Natural killer cell (primary cell): Measurements from ENCODE around the gene RBP3. TPM values are rescaled to one million over a fixed set of nuclear protein-coding genes. Genes with fewer than 3 reads are reported as not detected.

Experiments used
- ATAC-seq, 3 donors: fragments of 150-1000 bp in 2 of 3; fragments of 200-7000 bp in 1 of 3; cut with Tn5 transposase; 1 replicate in 1 of 3; 2 replicates in 2 of 3; pipeline ENCODE4 v1.10.0; 2021; ENCODE audit warnings: mild to moderate bottlenecking in 2 of 3, moderate library complexity in 2 of 3
- DNase-seq, 2 donors: peaks; one replicate each; pipeline versions ENCODE4 v3.0.0 to v3.0.0-alpha.2; 2013 to 2021; ENCODE audit warnings: mixed read lengths in 1 of 2
- H3K27ac ChIP-seq: one replicate; pipeline ENCODE4 v1.5.1; 2013; ENCODE audit warnings: mild to moderate bottlenecking, low read length
- H3K27me3 ChIP-seq: one replicate; pipeline ENCODE4 v1.6.1; 2013; ENCODE audit warnings: low read length; ENCODE audit not compliant: control insufficient read depth, insufficient read depth
- H3K36me3 ChIP-seq: one replicate; pipeline ENCODE4 v1.6.1; 2013; ENCODE audit warnings: low read length; ENCODE audit not compliant: control insufficient read depth, insufficient read depth
- H3K4me1 ChIP-seq: one replicate; pipeline ENCODE4 v1.6.1; 2013; ENCODE audit warnings: low read length; ENCODE audit not compliant: control insufficient read depth, insufficient read depth
- H3K4me3 ChIP-seq: one replicate; pipeline ENCODE4 v1.5.1; 2013; ENCODE audit warnings: low read length
- H3K9me3 ChIP-seq: one replicate; pipeline ENCODE4 v1.6.1; 2013; ENCODE audit warnings: low read length; ENCODE audit not compliant: control insufficient read depth, insufficient read depth
- H3K27ac Mint-ChIP-seq, 2 donors: one replicate each; pipeline ENCODE4 v1.8.0; 2022; ENCODE audit warnings: mild to moderate bottlenecking in 2 of 2, mixed read lengths in 2 of 2, moderate library complexity in 1 of 2
- H3K27me3 Mint-ChIP-seq, 2 donors: one replicate each; pipeline ENCODE4 v1.8.0; 2022; ENCODE audit warnings: low read depth in 2 of 2, mixed read lengths in 2 of 2
- H3K36me3 Mint-ChIP-seq: one replicate; pipeline ENCODE4 v1.8.0; 2022; ENCODE audit warnings: mixed read lengths
- H3K4me1 Mint-ChIP-seq, 2 donors: one replicate each; pipeline ENCODE4 v1.8.0; 2022; ENCODE audit warnings: mixed read lengths in 2 of 2
- H3K4me3 Mint-ChIP-seq: one replicate; pipeline ENCODE4 v1.8.0; 2022; ENCODE audit warnings: mild to moderate bottlenecking, moderate library complexity, mixed read lengths
- H3K9me3 Mint-ChIP-seq, 2 donors: one replicate each; pipeline ENCODE4 v1.8.0; 2022; ENCODE audit warnings: mixed read lengths in 2 of 2
- CTCF ChIP-seq: fragments of 200-600 bp; IDR thresholded peaks from one replicate; pipeline ENCODE4 v1.8.0; 2022; ENCODE audit warnings: antibody characterized with exemption
- WGBS: methylation state at CpG from one replicate; pipeline ENCODE4 v1.1.7; 2013; ENCODE audit warnings: missing lambda C conversion rate; ENCODE audit not compliant: insufficient coverage; 5-methylcytosine and 5-hydroxymethylcytosine counted together
- intact Hi-C: fragments of 100-400 bp; cut with micrococcal nuclease; formaldehyde crosslinking; loops from one replicate; pipeline ENCODE4 v1.14.2; 2022
- total RNA-seq, 4 donors: library from RNA; stranded (reverse); fragments of 120-200 nt in 1 of 4; gene quantifications; one replicate each; pipeline versions ENCODE4 v1.2.3 to v1.2.4, GENCODE V29; 2013 to 2022

The RBP3 gene
- total RNA-seq: not detected
- total RNA-seq (2013): not detected

DNA sequence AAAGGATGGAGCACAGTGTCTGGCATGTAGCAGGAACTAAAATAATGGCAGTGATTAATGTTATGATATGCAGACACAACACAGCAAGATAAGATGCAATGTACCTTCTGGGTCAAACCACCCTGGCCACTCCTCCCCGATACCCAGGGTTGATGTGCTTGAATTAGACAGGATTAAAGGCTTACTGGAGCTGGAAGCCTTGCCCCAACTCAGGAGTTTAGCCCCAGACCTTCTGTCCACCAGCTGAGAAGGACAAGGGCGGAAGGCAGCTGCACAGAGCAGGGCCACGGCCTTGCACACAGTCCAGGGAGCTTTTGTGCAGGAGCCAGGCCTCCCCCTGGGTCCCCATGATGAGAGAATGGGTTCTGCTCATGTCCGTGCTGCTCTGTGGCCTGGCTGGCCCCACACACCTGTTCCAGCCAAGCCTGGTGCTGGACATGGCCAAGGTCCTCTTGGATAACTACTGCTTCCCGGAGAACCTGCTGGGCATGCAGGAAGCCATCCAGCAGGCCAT lies at the start of gene RBP3:
TSS of gene RBP3 (plus strand) at position 226 of the 514 bp plus-strand sequence. CDS start at position 348, 122 bp downstream.
- Histone ChIP-seq H3K27ac (no peak within 1 kb of the TSS), H3K36me3 (no peaks in the 10 kb centered on the region), H3K4me3 (no peak within 1 kb of the TSS), H3K4me1 (no peaks in the 10 kb centered on the region), H3K9me3 (no peaks in the 10 kb centered on the region), H3K27me3 (no peaks in the 10 kb centered on the region)
- Mint-ChIP-seq H3K27me3 (peaks cover 0 to 6% of the 10 kb centered on the region in 2 donors), H3K4me3 (no peak within 1 kb of the TSS), H3K4me1 (no peaks in the 10 kb centered on the region), H3K36me3 (no peaks in the 10 kb centered on the region), H3K9me3 (no peaks in the 10 kb centered on the region), H3K27ac (no peak within 1 kb of the TSS)
- intact Hi-C loops: no loop called here
- DNase-seq (no peak), ATAC-seq (no peak)
- no peak for TF ChIP-seq CTCF
- 87% methylated on average over 5 of the region's 5 CpGs for WGBS

GRCh38 chr10:47298715-47299114 lies 49.4 kb upstream of the RBP3 start:
- H3K4me3 Mint-ChIP-seq: no peak overlapping the region
- peaks cover 4% of the 10 kb centered on the region for H3K27me3 ChIP-seq

DNA sequence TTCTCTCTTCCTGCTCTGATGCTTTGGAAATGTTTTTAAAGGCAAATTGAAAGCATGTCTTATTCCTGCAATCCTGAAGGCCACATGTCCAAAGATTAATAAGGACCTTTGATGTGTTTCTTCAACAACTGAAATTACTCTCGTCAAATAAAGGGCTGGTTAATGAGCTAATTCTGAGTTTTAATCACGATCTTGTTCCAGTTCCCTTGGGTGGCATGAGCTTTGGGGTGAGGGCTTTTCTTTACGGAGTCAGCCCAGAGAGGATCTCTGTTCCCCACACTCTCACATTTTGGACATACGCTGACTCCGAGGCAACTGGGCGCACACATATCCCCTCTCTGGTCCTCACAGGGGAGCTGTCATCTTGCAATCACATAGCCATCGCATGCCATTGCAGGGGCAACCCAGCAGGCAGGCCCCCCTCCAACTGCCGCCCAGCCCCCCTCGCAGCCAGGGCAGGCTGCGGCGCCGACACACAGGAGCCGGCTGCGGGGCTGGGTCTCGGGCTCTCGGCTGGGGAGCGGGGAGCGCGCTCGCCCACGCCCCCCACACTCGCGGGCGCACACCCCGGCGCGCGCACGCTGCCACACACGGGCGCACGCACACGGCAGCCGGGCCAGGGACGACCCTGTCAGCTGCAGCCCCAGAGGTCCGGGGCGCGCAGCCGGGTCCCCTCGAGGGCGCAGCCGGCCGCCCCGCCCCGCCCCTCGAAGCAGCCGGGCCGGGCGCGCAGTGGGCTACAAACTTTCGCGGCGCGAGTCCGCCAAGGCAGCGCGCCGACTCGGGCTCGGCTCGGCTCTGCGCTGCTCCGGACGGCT lies 48.3 kb upstream of the RBP3 start, which contains the start of gene GDF10:
TSS of gene GDF10 (plus strand) at position 587 of the 818 bp plus-strand sequence. CDS start 455 bp downstream, outside the sequence.
- peak within 1 kb of the TSS; percentile 45 for H3K4me3 Mint-ChIP-seq
- 8% methylated on average over 64 of the region's 64 CpGs for WGBS

More at GRCh38 chr10:47298715-47299114, 49.4 kb upstream of the RBP3 start:
- Histone ChIP-seq H3K4me3 (no peak overlapping the region), H3K9me3 (no peaks in the 10 kb centered on the region), H3K36me3 (no peaks in the 10 kb centered on the region), H3K4me1 (no peaks in the 10 kb centered on the region), H3K27ac (no peak overlapping the region)
- intact Hi-C loops: no loop called here
- no peaks in the 10 kb centered on the region for H3K4me1 Mint-ChIP-seq
- no peak overlapping the region for H3K27ac Mint-ChIP-seq
- TF ChIP-seq CTCF: no peak
- WGBS: 100% methylated on average over 1 of the region's 1 CpG
- peaks cover 23 to 45% of the 10 kb centered on the region in 2 donors for H3K27me3 Mint-ChIP-seq
- ATAC-seq: no peak
- no peaks in the 10 kb centered on the region for H3K9me3 Mint-ChIP-seq
- no peaks in the 10 kb centered on the region for H3K36me3 Mint-ChIP-seq
- no peak for DNase-seq

More for the DNA sequence above, 48.3 kb upstream of the RBP3 start, which contains the start of gene GDF10:
- ATAC-seq (no peak), DNase-seq (peak in 1 of 2 donors; percentile 27)
- Mint-ChIP-seq H3K27me3 (peaks cover 23 to 39% of the 10 kb centered on the region in 2 donors), H3K27ac (no peak within 1 kb of the TSS), H3K9me3 (no peaks in the 10 kb centered on the region), H3K36me3 (no peaks in the 10 kb centered on the region), H3K4me1 (no peaks in the 10 kb centered on the region)
- intact Hi-C loops: no loop called here
- Histone ChIP-seq H3K4me1 (no peaks in the 10 kb centered on the region), H3K27me3 (peaks cover 4% of the 10 kb centered on the region), H3K9me3 (no peaks in the 10 kb centered on the region), H3K36me3 (no peaks in the 10 kb centered on the region), H3K27ac (no peak within 1 kb of the TSS), H3K4me3 (no peak within 1 kb of the TSS)
- no peak for TF ChIP-seq CTCF
